GM12875 (cell line): ENCODE measurements around the gene GRAP2.

Experiments used
- H3K4me3 ChIP-seq: one replicate; pipeline ENCODE4 v1.5.1; 2011; ENCODE audit warnings: low read depth, low read length, control low read depth
- CTCF ChIP-seq: IDR thresholded peaks from 2 replicates; pipeline ENCODE4 v1.5.1; 2011; ENCODE audit warnings: low read depth, mild to moderate bottlenecking, control low read depth, inconsistent platforms, low read length, moderate library complexity, borderline replicate concordance; ENCODE audit not compliant: insufficient read depth

GRAP2 gene

GRCh38 chr22:39916496-39916895, 15.6 kb downstream of the GRAP2 start:
- no peak for TF ChIP-seq CTCF

GRCh38 chr22:39917197-39917643, 16.3 kb downstream of the GRAP2 start:
- H3K4me3 ChIP-seq = no peak overlapping the region
- no peak for TF ChIP-seq CTCF

More at GRCh38 chr22:39916496-39916895, 15.6 kb downstream of the GRAP2 start:
- H3K4me3 ChIP-seq = no peak overlapping the region

- TF ChIP-seq CTCF = no peak
- no peak overlapping the region for H3K4me3 ChIP-seq
These were observed 17.1 kb downstream of the GRAP2 start for GRCh38 chr22:39917776-39918495.

GRCh38 chr22:39920134-39920743, 19.4 kb downstream of the GRAP2 start:
- TF ChIP-seq CTCF = no peak

GRCh38 chr22:39923696-39924095, 22.8 kb downstream of the GRAP2 start:
- no peak for TF ChIP-seq CTCF
- H3K4me3 ChIP-seq = no peak overlapping the region

More at GRCh38 chr22:39920134-39920743, 19.4 kb downstream of the GRAP2 start:
- no peak overlapping the region for H3K4me3 ChIP-seq

- TF ChIP-seq CTCF = no peak
- no peak overlapping the region for H3K4me3 ChIP-seq
These were observed 23.4 kb downstream of the GRAP2 start for GRCh38 chr22:39924286-39924685.

GRCh38 chr22:39925273-39925672, 24.4 kb downstream of the GRAP2 start:
- TF ChIP-seq CTCF = no peak
- no peak overlapping the region for H3K4me3 ChIP-seq
